Measurements from ENCODE around the gene SLN.

- TF ChIP-seq POLR2AphosphoS5 (IDR thresholded peaks at IDR 0.05; ENCODE audit: insufficient read depth in 1 of 2, low read depth in 1 of 2) = no peak
- TF ChIP-seq CTCF (IDR thresholded peaks at IDR 0.05) = no peak
Measured at GRCh38 chr11:107679255-107680024, 32.4 kb downstream of the SLN start.
